HCT116 (cell line): ENCODE data around the gene SCTR.

Experiments used
- CEBPB ChIP-seq: IDR thresholded peaks from 2 replicates; pipeline ENCODE4 v1.6.1; 2012; ENCODE audit warnings: low read depth
- CTCF ChIP-seq, 3 experiments: fragments of 200-600 bp in 1 of 3; sonication (generic) in 1 of 3; IDR thresholded peaks in 2 of 3; conservative IDR thresholded peaks in 1 of 3; 2 replicates each; pipeline ENCODE4 v1.5.1; 2012 to 2017; ENCODE audit warnings: low read depth in 2 of 3, low read length in 2 of 3, antibody characterized with exemption in 1 of 3, borderline replicate concordance in 1 of 3, control low read depth in 1 of 3, mild to moderate bottlenecking in 1 of 3, mixed read lengths in 1 of 3, mixed run types in 1 of 3, moderate library complexity in 1 of 3; ENCODE audit not compliant: insufficient read depth in 1 of 3

- TF ChIP-seq CTCF (IDR thresholded peaks at IDR 0.05 in 2 of 3, conservative IDR thresholded peaks at IDR 0.05 in 1 of 3; ENCODE audit: borderline replicate concordance in 1 of 3, insufficient read depth in 1 of 3, low read depth in 2 of 3, low read length in 2 of 3) = no peak
- no peak for TF ChIP-seq CEBPB
These were observed 54.5 kb downstream of the SCTR start for GRCh38 chr2:119469661-119470297.
